DND-41 (cell line): ENCODE results near the gene PPID.

Source experiments
- CTCF ChIP-seq: IDR thresholded peaks from 2 replicates; pipeline ENCODE4 v1.5.1; 2012; ENCODE audit warnings: borderline replicate concordance, low read length, moderate library complexity, mild to moderate bottlenecking; ENCODE audit not compliant: poor library complexity, severe bottlenecking; ENCODE audit errors: extremely low read depth
- EZH2 ChIP-seq: IDR thresholded peaks from 3 replicates; pipeline ENCODE4 v1.6.1; 2012; ENCODE audit warnings: borderline replicate concordance, low read depth, mild to moderate bottlenecking, moderate library complexity, low read length, inconsistent platforms; ENCODE audit not compliant: severe bottlenecking

GRCh38 chr4:158770671-158771070 is 47.5 kb upstream of the PPID start:
- no peak for TF ChIP-seq CTCF
- TF ChIP-seq EZH2 = no peak
